GM21526 (cell line): Measurements from ENCODE around the gene RERE.

Source experiments
- ATAC-seq: cut with Tn5 transposase; IDR thresholded peaks from one replicate; pipeline ENCODE4 v1.9.1; 2021; ENCODE audit warnings: moderate library complexity; ENCODE audit not compliant: unreplicated experiment, low FRiP score

RERE gene

GRCh38 chr1:8589571-8589970, 227.9 kb downstream of the RERE start:
- ATAC-seq = no peak

- ATAC-seq = no peak
These were observed 229.7 kb downstream of the RERE start for GRCh38 chr1:8587784-8588183.

DNA sequence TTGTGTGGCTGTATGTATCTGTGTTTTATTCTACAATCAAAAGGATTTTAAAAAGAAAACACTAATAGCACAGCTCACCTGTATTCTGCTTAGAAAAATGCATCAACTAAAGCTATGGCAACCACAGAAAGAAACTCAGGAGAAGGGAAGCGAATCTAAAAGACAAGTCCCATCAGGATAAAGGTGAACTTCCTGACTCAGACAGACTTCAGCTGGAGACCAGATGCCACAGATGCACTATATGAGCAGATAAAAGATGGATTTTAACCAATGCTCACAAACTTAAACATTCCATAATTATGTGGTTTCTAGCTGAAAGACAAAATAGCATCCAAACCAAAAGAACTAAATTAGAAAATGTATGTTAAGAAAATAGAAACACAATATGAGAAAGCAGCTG, 231.0 kb downstream of the RERE start:
- no peak for ATAC-seq

GRCh38 chr1:8584316-8584715, 233.1 kb downstream of the RERE start:
- ATAC-seq = no peak

GRCh38 chr1:8583031-8583430, 234.4 kb downstream of the RERE start:
- ATAC-seq = no peak

GRCh38 chr1:8580566-8580965, 236.9 kb downstream of the RERE start:
- no peak for ATAC-seq

DNA sequence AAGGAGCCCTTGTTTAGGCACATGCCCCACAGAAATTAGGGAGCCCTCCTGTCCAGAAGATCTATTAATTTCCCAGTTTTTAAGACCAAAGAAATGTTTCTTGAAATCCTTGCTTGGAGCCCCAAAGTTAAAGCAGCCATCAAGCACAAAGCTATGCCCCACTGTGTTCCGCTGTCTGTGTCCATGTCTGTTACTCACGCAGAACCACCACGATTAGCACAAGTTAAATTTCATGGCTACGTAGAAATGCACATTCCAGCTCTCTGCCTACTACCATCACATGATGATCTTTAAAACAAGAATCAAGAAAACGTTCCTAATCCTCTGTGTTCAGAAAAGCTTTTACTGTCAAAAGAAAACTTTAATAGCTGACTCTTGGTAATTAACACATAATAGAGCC, 238.5 kb downstream of the RERE start:
- ATAC-seq = no peak

DNA sequence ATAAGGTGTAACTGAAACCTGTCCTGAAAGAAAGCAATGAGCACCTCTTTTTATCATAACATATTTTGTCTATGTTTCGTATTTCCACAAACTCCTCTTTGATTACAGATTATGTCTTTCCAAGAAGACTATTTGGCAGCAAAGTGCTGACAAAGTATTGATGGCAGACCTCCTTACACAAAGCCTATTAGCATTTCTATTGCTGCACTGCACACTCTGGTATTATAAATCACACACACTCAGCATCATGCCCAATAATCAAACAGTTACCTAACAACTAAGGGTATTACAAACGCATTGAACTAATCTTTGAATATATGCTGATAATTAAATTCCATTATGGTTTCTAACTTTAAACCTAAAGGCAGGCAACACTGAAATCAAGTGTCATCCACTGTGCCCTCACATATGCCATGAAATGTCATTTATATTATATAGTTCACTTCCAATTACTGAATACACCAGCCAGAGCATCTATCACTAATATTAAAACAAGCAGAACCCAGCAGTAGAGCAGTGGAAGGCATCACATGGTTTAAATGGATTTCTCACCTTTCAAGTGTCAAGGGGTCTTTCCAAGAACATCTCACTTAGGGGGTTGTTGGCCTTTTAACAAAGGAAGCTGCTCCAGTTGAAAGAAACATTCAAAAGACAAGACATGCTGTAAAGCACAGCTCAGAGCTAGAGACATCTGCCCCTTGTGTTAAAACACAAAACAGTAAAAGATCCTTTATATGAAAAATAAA, 239.1 kb downstream of the RERE start:
- ATAC-seq = no peak

DNA sequence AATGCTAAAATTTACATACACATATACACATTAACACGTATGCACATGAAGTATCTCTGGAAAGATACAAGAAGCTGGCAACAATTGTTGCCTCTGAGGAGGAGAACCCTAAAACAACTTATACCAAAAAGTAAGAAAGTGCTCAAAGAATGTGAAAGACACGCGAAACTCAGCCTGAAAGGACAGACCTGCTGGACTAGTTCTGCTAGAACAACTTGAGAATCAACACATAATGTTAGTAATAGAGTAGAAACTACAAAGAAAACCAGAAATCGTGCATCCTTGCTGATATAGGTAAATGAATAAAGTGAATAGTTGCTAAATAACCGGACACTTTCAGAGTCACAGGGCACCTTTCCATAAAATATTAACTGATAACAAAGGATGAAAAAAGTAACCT, 242.5 kb downstream of the RERE start:
- no peak for ATAC-seq

GRCh38 chr1:8572106-8572505, 245.3 kb downstream of the RERE start:
- ATAC-seq = no peak

DNA sequence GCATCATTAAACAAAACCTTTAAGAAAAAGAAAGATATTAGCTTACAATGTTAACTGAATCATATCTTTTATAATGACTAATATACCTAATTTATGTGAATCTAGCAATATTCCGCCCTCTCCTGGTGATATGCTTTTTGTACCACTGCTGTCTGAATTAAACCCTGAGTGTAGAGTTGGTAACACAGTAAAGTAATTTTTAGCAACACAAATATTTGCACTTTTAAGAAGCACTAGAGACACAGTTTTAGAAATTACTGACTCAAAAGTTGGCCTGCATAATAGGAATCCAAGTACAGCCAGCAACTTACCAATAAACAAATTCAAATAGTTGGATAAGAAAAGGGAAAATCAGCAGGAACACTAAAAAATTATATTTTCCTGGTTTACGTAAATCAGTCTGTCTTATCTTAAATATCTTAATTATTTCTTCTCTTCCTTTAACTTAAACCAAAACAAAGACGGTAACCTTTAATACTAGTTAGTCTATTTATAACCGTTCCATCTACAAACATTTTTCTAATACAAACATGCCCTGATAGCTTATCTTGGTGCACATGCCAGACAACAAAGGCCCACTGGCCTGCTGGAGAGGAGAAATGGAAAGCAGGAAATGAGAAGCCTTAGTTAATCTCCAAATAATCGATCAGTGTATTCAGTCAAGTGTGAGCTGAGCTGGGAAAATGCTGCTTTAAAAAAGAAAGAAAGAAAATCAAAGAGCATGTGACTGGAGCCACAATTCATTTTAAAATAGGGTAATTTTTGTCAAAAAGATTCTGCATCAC, 246.0 kb downstream of the RERE start:
- ATAC-seq = no peak

DNA sequence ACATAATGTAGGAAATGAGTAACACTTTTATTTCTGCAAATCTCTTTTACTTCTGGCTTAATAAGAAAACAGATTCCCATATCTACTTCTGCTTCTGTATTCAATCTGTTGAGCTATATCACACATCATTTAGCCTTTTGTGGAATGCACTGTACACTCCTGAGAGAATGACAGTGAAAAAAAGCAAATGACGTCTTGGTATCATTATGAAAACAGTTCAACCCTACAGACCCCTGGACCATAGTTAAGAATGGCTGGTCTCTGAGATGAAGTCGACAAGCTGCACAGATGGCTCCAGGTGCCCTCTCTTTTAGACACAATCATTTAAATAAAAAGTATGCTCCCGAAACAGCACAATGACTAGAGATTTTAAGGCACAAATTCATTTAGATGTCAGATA, 247.0 kb downstream of the RERE start:
- ATAC-seq = no peak

DNA sequence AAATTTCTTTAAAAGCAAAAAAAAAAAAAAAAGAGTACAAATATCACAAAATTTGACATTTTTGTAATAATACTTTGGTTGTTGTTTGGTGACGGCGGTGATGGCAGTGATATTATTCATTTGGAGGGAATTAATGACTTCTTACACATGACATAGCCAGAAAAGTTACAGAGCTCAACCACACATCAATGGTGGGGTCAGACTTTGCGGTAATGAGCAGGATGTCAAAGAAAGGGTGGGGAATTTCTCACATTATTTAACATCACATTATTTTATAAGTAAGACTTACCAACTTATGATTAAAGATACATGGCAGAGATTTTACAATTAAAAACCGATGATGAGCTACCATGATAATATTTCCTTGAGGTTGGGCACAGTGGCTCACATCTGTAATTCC, 248.2 kb downstream of the RERE start:
- no peak for ATAC-seq

DNA sequence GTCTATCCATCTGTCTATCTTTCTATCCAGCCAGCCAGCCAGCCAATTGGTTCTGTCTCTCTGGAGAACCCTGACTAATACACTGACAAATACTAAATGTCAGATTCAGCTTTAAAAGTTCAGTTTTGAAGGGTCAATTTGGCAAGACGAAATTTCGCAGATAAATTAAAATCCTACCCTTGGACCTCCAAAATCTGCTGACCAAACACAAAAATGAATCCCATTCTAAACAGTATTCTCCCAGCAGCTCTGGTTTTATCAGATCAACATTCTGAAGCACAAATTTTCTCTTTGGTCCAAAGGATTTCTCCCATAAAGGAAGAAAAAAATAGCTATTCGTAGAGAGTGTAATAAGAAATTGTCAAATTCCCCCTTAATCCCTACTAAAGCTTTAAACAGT, 248.6 kb downstream of the RERE start:
- no peak for ATAC-seq

DNA sequence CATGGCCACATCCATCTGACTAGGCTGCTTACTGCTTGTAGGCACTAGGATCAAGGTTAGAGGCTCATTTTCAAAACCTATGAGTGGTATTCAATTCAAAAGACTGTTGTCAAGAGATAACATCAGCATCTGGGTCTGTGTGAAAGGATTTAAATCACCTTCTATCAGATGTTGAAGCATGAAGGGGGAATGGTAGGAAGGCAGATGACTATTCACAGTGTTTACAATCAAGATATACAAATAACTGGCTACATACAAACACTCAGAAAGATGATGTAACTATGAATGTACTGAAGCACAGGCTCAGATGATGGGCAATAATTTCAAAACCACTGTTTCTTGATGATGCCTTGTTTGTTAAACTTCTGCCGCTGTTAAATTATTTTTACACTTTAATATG, 250.3 kb downstream of the RERE start:
- ATAC-seq = no peak

DNA sequence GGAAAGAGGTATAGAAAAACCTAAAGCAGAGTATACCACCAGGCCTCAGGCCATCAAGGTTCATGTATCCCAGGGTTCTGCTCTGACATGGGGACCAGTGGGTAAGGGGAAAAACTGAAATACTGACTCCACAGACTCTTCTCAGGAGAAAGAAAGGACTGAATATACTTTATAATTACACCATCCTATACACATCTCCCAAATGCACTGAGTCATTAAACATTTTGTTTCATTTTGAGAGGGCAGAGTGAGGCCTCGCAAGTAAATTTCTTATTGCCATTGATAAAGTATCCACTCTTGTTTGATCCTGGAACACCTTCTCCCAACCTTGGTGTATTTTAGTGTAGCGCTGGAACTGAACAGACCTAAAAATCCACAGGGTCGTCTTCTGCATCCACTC, 251.6 kb downstream of the RERE start:
- ATAC-seq = no peak

- ATAC-seq = no peak
These were observed 253.4 kb downstream of the RERE start for GRCh38 chr1:8563944-8564537.

GRCh38 chr1:8562881-8563865, 254.3 kb downstream of the RERE start:
- no peak for ATAC-seq

- no peak for ATAC-seq
These were observed 255.2 kb downstream of the RERE start for GRCh38 chr1:8562222-8562621.
